GM13976 (cell line): Measurements from ENCODE around the gene ORAI2.
"Not testable (repeated sequence)": the region's sequence is repeated elsewhere in the genome, so short reads cannot be mapped to it uniquely, and the experiment has no call there.

ENCODE experiments used
- DNase-seq: peaks from one replicate; pipeline ENCODE4 v3.0.0; 2012; ENCODE audit warnings: low spot score
- CTCF ChIP-seq: IDR thresholded peaks from 2 replicates; pipeline ENCODE4 v1.5.1; 2012; ENCODE audit warnings: borderline replicate concordance, mild to moderate bottlenecking; ENCODE audit not compliant: insufficient read depth; ENCODE audit errors: extremely low read depth, missing control alignments, control extremely low read depth
- in situ Hi-C: fragments of 300-500 bp; cut with MboI; formaldehyde crosslinking; loops from one replicate; pipeline ENCODE4 v1.12.0; 2022; ENCODE audit warnings: low sequenced_read_pairs, mixed read lengths, inconsistent platforms; ENCODE audit not compliant: unreplicated experiment

The ORAI2 gene

GRCh38 chr7:102471791-102472125 is 38.4 kb downstream of the ORAI2 start:
- in situ Hi-C loops: no loop called here
- TF ChIP-seq CTCF: no peak
- no peak for DNase-seq

GRCh38 chr7:102472126-102473041 is 39.0 kb downstream of the ORAI2 start:
- in situ Hi-C loops: no loop called here
- no peak for TF ChIP-seq CTCF
- DNase-seq: no peak

- no peak for DNase-seq
- in situ Hi-C loops: no loop called here
- no peak for TF ChIP-seq CTCF
These were observed 40.1 kb downstream of the ORAI2 start for GRCh38 chr7:102473271-102473991.

- in situ Hi-C loops, DNase-seq: not testable (repeated sequence)
These were observed 40.7 kb downstream of the ORAI2 start for GRCh38 chr7:102474116-102474515.

GRCh38 chr7:102474736-102475435 is 41.5 kb downstream of the ORAI2 start:
- DNase-seq, in situ Hi-C loops: not testable (repeated sequence)

GRCh38 chr7:102478314-102479208 is 45.2 kb downstream of the ORAI2 start, which contains the start of gene POLR2J:
Gene POLR2J, minus strand, starts transcription at chr7:102478922. Its CDS starts 62 bp downstream, at chr7:102478860.
- TF ChIP-seq CTCF: peak; percentile 39
- DNase-seq, in situ Hi-C loops: not testable (repeated sequence)

GRCh38 chr7:102479209-102479584 is 45.8 kb downstream of the ORAI2 start:
- in situ Hi-C loops, DNase-seq: not testable (repeated sequence)

- in situ Hi-C loops, DNase-seq: not testable (repeated sequence)
These were observed 46.7 kb downstream of the ORAI2 start for GRCh38 chr7:102479982-102480637.

- in situ Hi-C loops, DNase-seq: not testable (repeated sequence)
These were observed 48.6 kb downstream of the ORAI2 start for GRCh38 chr7:102481962-102482361.

GRCh38 chr7:102484317-102484716 is 50.9 kb downstream of the ORAI2 start:
- in situ Hi-C loops: not testable (repeated sequence)

GRCh38 chr7:102490529-102491075 is 57.2 kb downstream of the ORAI2 start:
- DNase-seq, in situ Hi-C loops: not testable (repeated sequence)

More at GRCh38 chr7:102484317-102484716, 50.9 kb downstream of the ORAI2 start:
- DNase-seq: not testable (repeated sequence)
